IPS-18a (cell line): ENCODE measurements around the gene SHROOM3.
A peak's percentile ranks its signal among the peaks of the same experiment; 100 is the strongest.
"Not testable (repeated sequence)": the region's sequence is repeated elsewhere in the genome, so short reads cannot be mapped to it uniquely, and the experiment has no call there.

Experiments
- H3K27ac ChIP-seq: one replicate; pipeline ENCODE4 v1.5.1; 2013; ENCODE audit warnings: low read length
- H3K27me3 ChIP-seq: one replicate; pipeline ENCODE4 v1.6.1; 2013; ENCODE audit warnings: mild to moderate bottlenecking, low read length; ENCODE audit not compliant: control insufficient read depth, insufficient read depth
- H3K36me3 ChIP-seq: one replicate; pipeline ENCODE4 v1.6.1; 2013; ENCODE audit warnings: low read depth, low read length; ENCODE audit not compliant: control insufficient read depth
- H3K4me1 ChIP-seq: one replicate; pipeline ENCODE4 v1.6.1; 2013; ENCODE audit warnings: low read depth, low read length; ENCODE audit not compliant: control insufficient read depth
- H3K4me3 ChIP-seq: one replicate; pipeline ENCODE4 v1.5.1; 2013; ENCODE audit warnings: low read length
- H3K9ac ChIP-seq: one replicate; pipeline ENCODE4 v1.6.1; 2013; ENCODE audit warnings: mild to moderate bottlenecking, low read length, moderate library complexity
- H3K9me3 ChIP-seq: one replicate; pipeline ENCODE4 v1.6.1; 2013; ENCODE audit warnings: low read depth, low read length; ENCODE audit not compliant: control insufficient read depth

The SHROOM3 gene

DNA sequence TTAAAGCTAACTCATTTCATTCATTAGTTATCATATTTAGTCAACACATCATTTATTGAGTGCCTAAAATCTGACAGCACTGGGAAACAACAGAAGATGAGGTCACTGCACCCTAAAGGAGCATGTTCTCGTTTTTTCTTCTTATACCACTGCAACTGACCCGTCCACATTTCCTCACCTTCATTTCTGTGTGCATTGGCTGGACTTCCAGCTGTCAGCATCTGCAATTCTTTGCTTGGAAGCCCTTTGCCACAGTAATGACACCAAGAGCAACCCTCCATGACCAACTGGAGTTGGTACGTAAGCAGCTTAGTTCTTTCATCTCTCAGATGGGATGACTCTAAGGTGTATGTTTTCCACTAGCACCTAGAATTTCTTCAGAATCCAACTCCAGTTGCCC is 13.2 kb downstream of the SHROOM3 start:
- Histone ChIP-seq H3K36me3 (no peaks in the 10 kb centered on the region), H3K4me3 (no peak overlapping the region), H3K4me1 (peaks cover 23% of the 10 kb centered on the region), H3K9ac (no peak overlapping the region), H3K9me3 (no peaks in the 10 kb centered on the region), H3K27me3 (no peaks in the 10 kb centered on the region), H3K27ac (no peak overlapping the region)

DNA sequence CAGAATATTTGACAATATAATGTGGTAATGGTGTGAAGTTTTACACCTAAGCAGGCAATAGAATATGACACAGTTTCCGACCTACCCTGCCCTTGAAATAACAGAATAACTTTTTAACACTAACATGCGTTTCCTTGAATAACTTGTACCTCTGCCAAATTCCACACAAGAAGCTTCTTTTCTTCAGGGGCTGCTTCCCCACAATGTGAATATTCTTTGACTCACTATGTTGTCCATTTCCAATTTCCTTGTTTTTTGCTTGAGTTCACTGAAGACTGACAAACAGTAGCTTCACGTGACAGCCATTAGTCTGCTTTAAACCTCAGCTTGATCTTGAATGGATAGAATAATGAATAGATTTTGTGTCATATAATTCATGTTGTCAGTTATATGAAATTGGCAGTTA is 14.3 kb downstream of the SHROOM3 start:
- H3K36me3 ChIP-seq = no peaks in the 10 kb centered on the region
- H3K9ac ChIP-seq = no peak overlapping the region
- H3K27me3 ChIP-seq = no peaks in the 10 kb centered on the region
- no peak overlapping the region for H3K27ac ChIP-seq
- H3K4me3 ChIP-seq = no peak overlapping the region
- peaks cover 18% of the 10 kb centered on the region for H3K4me1 ChIP-seq
- no peaks in the 10 kb centered on the region for H3K9me3 ChIP-seq

DNA sequence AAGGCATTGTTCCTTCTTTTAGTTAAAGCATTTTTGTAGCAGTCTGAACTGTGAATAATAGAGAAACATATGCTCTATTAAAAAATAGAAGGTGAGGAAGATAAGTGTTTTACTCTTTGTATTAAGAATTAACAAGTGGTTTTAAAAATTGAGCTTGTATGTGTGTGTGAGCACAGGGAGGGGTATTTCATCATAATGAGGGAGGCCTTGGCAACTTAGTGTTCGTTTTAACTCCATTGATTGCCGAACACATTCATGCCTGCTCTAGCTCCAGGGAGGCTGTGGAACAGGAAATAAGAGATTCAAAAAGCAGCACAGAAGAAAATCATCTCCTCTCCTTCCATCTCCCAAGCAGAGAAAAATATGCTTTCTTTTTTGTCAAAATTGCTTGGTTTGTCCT is 14.8 kb downstream of the SHROOM3 start:
- Histone ChIP-seq H3K9me3 (no peaks in the 10 kb centered on the region), H3K4me3 (no peak overlapping the region), H3K27ac (no peak overlapping the region), H3K27me3 (no peaks in the 10 kb centered on the region), H3K36me3 (no peaks in the 10 kb centered on the region), H3K9ac (no peak overlapping the region), H3K4me1 (peaks cover 18% of the 10 kb centered on the region)

GRCh38 chr4:76453232-76453631 is 18.2 kb downstream of the SHROOM3 start:
- Histone ChIP-seq H3K4me3 (no peak overlapping the region), H3K27me3 (no peaks in the 10 kb centered on the region), H3K9ac (no peak overlapping the region), H3K4me1 (peaks cover 19% of the 10 kb centered on the region), H3K36me3 (no peaks in the 10 kb centered on the region), H3K27ac (no peak overlapping the region), H3K9me3 (no peaks in the 10 kb centered on the region)

- H3K4me1 ChIP-seq = peaks cover 22% of the 10 kb centered on the region
- not testable (repeated sequence) for H3K27me3 ChIP-seq, H3K27ac ChIP-seq, H3K9me3 ChIP-seq, H3K4me3 ChIP-seq, H3K9ac ChIP-seq, H3K36me3 ChIP-seq
Measured at GRCh38 chr4:76454073-76454472, 19.0 kb downstream of the SHROOM3 start.

DNA sequence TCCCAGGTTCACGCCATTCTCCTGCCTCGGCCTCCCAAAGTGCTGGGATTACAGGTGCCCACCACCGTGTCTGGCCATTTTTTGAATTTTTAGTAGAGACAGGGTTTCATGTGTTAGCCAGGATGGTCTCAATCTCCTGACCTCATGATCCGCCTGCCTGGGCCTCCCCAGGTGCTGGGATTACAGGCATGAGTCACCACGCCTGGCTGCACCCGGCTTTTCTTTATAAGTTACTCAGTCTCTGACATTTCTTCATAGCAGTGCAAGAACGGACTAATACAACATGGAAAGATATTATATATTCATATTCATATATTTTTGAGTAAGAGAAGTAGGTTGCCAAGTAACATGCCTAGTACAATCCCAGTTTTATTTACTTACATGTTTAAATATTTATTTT is 22.9 kb downstream of the SHROOM3 start:
- no peaks in the 10 kb centered on the region for H3K27me3 ChIP-seq
- no peak overlapping the region for H3K9ac ChIP-seq
- H3K4me3 ChIP-seq = no peak overlapping the region
- no peaks in the 10 kb centered on the region for H3K36me3 ChIP-seq
- peaks cover 24% of the 10 kb centered on the region for H3K4me1 ChIP-seq
- no peak overlapping the region for H3K27ac ChIP-seq
- peaks cover 2% of the 10 kb centered on the region for H3K9me3 ChIP-seq

DNA sequence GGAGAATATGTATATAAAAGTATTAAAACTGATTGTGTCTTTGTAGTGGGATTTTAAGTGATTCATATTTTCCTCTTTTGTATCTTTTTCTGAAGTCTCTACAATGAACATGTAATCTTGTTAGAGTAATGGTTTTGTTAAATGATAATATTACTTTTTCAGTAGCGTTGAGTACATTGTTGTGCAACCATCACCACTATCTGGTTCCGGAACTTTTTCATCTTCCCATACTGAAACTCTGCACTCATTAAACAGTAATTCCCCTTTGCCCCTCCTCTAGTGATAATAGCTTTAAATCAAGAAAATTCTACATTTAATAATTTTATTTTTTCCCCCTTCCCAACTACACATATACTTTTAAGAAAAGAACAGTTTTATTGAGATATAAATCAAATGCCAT is 23.3 kb downstream of the SHROOM3 start:
- H3K4me3 ChIP-seq = no peak overlapping the region
- peak overlapping the region; percentile 49 for H3K9ac ChIP-seq
- peaks cover 7% of the 10 kb centered on the region for H3K9me3 ChIP-seq
- H3K27ac ChIP-seq = peak overlapping the region; percentile 70
- H3K4me1 ChIP-seq = peaks cover 24% of the 10 kb centered on the region
- no peaks in the 10 kb centered on the region for H3K36me3 ChIP-seq
- H3K27me3 ChIP-seq = no peaks in the 10 kb centered on the region

DNA sequence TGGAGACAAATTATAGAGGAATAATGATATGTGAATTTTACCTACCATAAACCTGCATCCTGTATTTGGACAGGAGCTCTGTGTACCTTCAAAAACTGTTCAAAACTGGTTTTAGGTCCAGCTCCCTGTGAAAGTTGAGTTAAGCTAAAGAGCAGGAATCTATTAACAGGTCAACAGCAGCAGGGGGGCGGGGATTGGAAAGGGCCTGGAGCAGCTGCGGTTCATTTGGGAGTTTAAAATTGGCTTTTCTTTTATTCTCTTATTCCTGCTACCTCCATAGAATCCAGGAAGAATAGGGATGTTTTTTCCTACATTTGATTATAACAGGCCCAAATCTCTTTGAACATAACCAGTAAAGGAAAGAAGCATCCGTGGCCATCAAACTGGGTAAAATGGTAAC is 23.8 kb downstream of the SHROOM3 start:
- H3K4me3 ChIP-seq = no peak overlapping the region
- peaks cover 24% of the 10 kb centered on the region for H3K4me1 ChIP-seq
- peak overlapping the region; percentile 70 for H3K27ac ChIP-seq
- no peaks in the 10 kb centered on the region for H3K27me3 ChIP-seq
- peak overlapping the region; percentile 49 for H3K9ac ChIP-seq
- peaks cover 12% of the 10 kb centered on the region for H3K9me3 ChIP-seq
- H3K36me3 ChIP-seq = no peaks in the 10 kb centered on the region

DNA sequence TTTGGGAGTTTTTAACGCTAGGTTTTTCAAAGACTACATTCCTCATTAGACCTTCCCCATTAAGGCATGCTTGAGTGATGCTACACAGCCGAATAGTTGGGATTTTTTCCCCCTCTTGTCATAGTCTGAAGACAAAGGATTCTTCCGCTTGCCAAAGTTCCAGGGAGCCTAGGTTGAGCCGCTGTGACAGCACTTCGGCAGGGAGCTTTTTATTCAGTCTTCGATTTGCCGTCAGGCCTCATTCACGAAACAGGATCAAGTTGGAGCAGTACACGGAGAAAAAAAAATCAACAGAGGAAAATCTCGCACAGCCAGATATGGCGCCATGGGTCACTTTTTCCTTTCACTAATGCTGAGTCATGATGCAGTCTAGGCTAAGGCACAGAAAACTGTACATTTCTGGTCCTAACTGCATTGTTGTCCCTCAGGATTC is 24.3 kb downstream of the SHROOM3 start:
- Histone ChIP-seq H3K9me3 (peaks cover 16% of the 10 kb centered on the region), H3K36me3 (no peaks in the 10 kb centered on the region), H3K9ac (peak overlapping the region; percentile 49), H3K27me3 (no peaks in the 10 kb centered on the region), H3K4me1 (peaks cover 24% of the 10 kb centered on the region), H3K4me3 (peak overlapping the region; percentile 5), H3K27ac (peak overlapping the region; percentile 70)

- Histone ChIP-seq H3K27ac (no peak overlapping the region), H3K4me1 (peaks cover 19% of the 10 kb centered on the region), H3K27me3 (no peaks in the 10 kb centered on the region), H3K9me3 (peaks cover 16% of the 10 kb centered on the region), H3K9ac (no peak overlapping the region), H3K36me3 (no peaks in the 10 kb centered on the region), H3K4me3 (no peak overlapping the region)
Measured at GRCh38 chr4:76463568-76463967, 28.5 kb downstream of the SHROOM3 start.

- Histone ChIP-seq H3K9ac (no peak overlapping the region), H3K27ac (no peak overlapping the region), H3K4me1 (no peaks in the 10 kb centered on the region), H3K4me3 (no peak overlapping the region), H3K9me3 (no peaks in the 10 kb centered on the region), H3K36me3 (no peaks in the 10 kb centered on the region), H3K27me3 (no peaks in the 10 kb centered on the region)
Measured at GRCh38 chr4:76470064-76470463, 35.0 kb downstream of the SHROOM3 start.

DNA sequence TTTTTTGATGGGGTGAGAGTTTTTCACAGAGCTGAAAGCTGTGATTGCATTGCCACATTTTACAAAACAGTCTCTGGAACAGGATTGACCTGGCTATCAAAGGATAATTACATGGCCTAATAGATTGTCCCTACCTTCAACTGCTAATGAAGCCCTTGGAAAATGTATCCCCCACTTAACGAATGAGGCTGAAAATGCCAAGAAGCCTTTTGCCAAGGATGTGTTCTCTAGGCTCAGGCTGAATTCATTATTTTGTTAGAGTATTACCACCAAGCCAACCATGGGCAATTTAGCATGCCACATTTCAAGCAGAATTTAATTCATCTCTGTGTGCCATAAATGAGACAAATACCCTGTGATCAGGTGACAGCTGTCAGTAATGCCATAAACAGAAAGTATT is 35.5 kb downstream of the SHROOM3 start:
- H3K36me3 ChIP-seq = no peaks in the 10 kb centered on the region
- H3K4me3 ChIP-seq = no peak overlapping the region
- H3K4me1 ChIP-seq = no peaks in the 10 kb centered on the region
- H3K9ac ChIP-seq = no peak overlapping the region
- no peak overlapping the region for H3K27ac ChIP-seq
- no peaks in the 10 kb centered on the region for H3K9me3 ChIP-seq
- H3K27me3 ChIP-seq = no peaks in the 10 kb centered on the region
